Measurements from ENCODE around the gene SMYD4. TPM values are rescaled to one million over a fixed set of nuclear protein-coding genes. Genes with fewer than 3 reads are reported as not detected.

Gene SMYD4
- polyA plus RNA-seq, 1 donor from 2014 or later = 6.8 TPM

- Histone ChIP-seq H3K9ac (ENCODE audit: low read length) (no peak overlapping the region), H2AFZ (ENCODE audit: low read depth, low read length) (no peak overlapping the region), H3K4me3 (ENCODE audit: low read length) (no peak overlapping the region), H4K20me1 (ENCODE audit: insufficient read depth) (no peaks in the 10 kb centered on the region), H3K9me3 (ENCODE audit: low read length) (no peaks in the 10 kb centered on the region), H3F3A (ENCODE audit: insufficient read depth, low read length, poor library complexity, severe bottlenecking) (no peaks in the 10 kb centered on the region), H3K4me2 (ENCODE audit: low read length) (no peak overlapping the region), H3K79me2 (replicated peaks; ENCODE audit: insufficient read depth, low read length) (no peaks in the 10 kb centered on the region), H3K9me2 (ENCODE audit: insufficient read depth, low read length) (no peaks in the 10 kb centered on the region), H3K27me3 (ENCODE audit: insufficient read depth, low read depth, low read length) (no peaks in the 10 kb centered on the region), H3K36me3 (ENCODE audit: insufficient read depth, low read length) (no peaks in the 10 kb centered on the region), H3K27ac (ENCODE audit: low read length) (no peak overlapping the region)
- TF ChIP-seq EZH2 (IDR thresholded peaks at IDR 0.05; ENCODE audit: borderline replicate concordance, insufficient read depth, low read length, poor library complexity, severe bottlenecking) (no peak), TAF1 (IDR thresholded peaks at IDR 0.05; ENCODE audit: low read depth) (no peak), MXI1 (conservative IDR thresholded peaks at IDR 0.05; ENCODE audit: poor library complexity, severe bottlenecking) (no peak), EP300 (conservative IDR thresholded peaks at IDR 0.05; ENCODE audit: poor library complexity, severe bottlenecking) (no peak), SMC3 (conservative IDR thresholded peaks at IDR 0.05; ENCODE audit: poor library complexity) (no peak), CTCF (IDR thresholded peaks at IDR 0.05; ENCODE audit: poor library complexity, severe bottlenecking) (no peak), RAD21 (conservative IDR thresholded peaks at IDR 0.05) (no peak), POLR2AphosphoS5 (IDR thresholded peaks at IDR 0.05) (no peak)
- TF ChIP-seq, protein P1, sequence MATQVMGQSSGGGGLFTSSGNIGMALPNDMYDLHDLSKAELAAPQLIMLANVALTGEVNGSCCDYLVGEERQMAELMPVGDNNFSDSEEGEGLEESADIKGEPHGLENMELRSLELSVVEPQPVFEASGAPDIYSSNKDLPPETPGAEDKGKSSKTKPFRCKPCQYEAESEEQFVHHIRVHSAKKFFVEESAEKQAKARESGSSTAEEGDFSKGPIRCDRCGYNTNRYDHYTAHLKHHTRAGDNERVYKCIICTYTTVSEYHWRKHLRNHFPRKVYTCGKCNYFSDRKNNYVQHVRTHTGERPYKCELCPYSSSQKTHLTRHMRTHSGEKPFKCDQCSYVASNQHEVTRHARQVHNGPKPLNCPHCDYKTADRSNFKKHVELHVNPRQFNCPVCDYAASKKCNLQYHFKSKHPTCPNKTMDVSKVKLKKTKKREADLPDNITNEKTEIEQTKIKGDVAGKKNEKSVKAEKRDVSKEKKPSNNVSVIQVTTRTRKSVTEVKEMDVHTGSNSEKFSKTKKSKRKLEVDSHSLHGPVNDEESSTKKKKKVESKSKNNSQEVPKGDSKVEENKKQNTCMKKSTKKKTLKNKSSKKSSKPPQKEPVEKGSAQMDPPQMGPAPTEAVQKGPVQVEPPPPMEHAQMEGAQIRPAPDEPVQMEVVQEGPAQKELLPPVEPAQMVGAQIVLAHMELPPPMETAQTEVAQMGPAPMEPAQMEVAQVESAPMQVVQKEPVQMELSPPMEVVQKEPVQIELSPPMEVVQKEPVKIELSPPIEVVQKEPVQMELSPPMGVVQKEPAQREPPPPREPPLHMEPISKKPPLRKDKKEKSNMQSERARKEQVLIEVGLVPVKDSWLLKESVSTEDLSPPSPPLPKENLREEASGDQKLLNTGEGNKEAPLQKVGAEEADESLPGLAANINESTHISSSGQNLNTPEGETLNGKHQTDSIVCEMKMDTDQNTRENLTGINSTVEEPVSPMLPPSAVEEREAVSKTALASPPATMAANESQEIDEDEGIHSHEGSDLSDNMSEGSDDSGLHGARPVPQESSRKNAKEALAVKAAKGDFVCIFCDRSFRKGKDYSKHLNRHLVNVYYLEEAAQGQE (IDR thresholded peaks at IDR 0.05; ENCODE audit: borderline replicate concordance) = no peak
These were observed 55.1 kb downstream of the SMYD4 start for GRCh38 chr17:1774390-1775176.

DNA sequence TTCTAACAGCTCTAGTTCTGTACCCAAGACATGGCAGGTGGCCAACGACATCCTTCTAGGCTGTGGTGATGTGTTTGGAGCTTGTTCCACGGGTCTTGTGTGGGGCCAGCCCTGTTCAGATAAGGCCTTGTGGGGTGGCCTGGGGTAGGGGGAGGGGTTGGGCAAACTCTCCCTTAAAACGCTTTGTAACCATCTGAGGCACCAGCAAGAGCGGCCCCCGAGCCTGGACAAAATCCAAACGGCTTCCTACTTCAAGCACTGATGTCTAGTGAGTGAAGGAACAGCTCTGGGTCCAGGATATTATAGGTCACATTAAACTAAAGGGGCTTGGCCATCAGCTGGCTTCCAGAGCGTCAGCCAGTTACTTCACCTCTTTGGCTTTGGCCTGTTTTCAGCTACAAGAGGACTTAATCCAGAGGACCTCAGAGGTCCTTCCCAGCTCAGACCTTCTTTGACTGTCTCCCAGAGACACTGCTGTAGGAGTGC, 56.0 kb downstream of the SMYD4 start:
- TF ChIP-seq, protein P1 (IDR thresholded peaks at IDR 0.05; ENCODE audit: borderline replicate concordance) = no peak
- TF ChIP-seq EP300 (conservative IDR thresholded peaks at IDR 0.05; ENCODE audit: poor library complexity, severe bottlenecking) = no peak
- TF ChIP-seq POLR2AphosphoS5 (IDR thresholded peaks at IDR 0.05) = no peak
- TF ChIP-seq EZH2 (IDR thresholded peaks at IDR 0.05; ENCODE audit: borderline replicate concordance, insufficient read depth, low read length, poor library complexity, severe bottlenecking) = no peak
- no peak for TF ChIP-seq SMC3 (conservative IDR thresholded peaks at IDR 0.05; ENCODE audit: poor library complexity)
- no peak for TF ChIP-seq MXI1 (conservative IDR thresholded peaks at IDR 0.05; ENCODE audit: poor library complexity, severe bottlenecking)
- no peak for TF ChIP-seq RAD21 (conservative IDR thresholded peaks at IDR 0.05)
- TF ChIP-seq CTCF (IDR thresholded peaks at IDR 0.05; ENCODE audit: poor library complexity, severe bottlenecking) = no peak
- H3K9ac ChIP-seq (ENCODE audit: low read length) = no peak overlapping the region
- H2AFZ ChIP-seq (ENCODE audit: low read depth, low read length) = no peak overlapping the region
- H3K9me2 ChIP-seq (ENCODE audit: insufficient read depth, low read length) = no peaks in the 10 kb centered on the region
- H3K9me3 ChIP-seq (ENCODE audit: low read length) = no peaks in the 10 kb centered on the region
- H3K4me2 ChIP-seq (ENCODE audit: low read length) = no peak overlapping the region
- no peaks in the 10 kb centered on the region for H3K36me3 ChIP-seq (ENCODE audit: insufficient read depth, low read length)
- no peaks in the 10 kb centered on the region for H4K20me1 ChIP-seq (ENCODE audit: insufficient read depth)
- H3K79me2 ChIP-seq (replicated peaks; ENCODE audit: insufficient read depth, low read length) = no peaks in the 10 kb centered on the region
- no peaks in the 10 kb centered on the region for H3F3A ChIP-seq (ENCODE audit: insufficient read depth, low read length, poor library complexity, severe bottlenecking)
- H3K4me3 ChIP-seq (ENCODE audit: low read length) = no peak overlapping the region
- H3K27ac ChIP-seq (ENCODE audit: low read length) = no peak overlapping the region
- no peaks in the 10 kb centered on the region for H3K27me3 ChIP-seq (ENCODE audit: insufficient read depth, low read depth, low read length)

Measured in neural cell (in vitro differentiated cells).